Erythroblast (primary cell): ENCODE measurements around the gene SUSD3.

Experiments used
- GATA1 ChIP-seq: IDR thresholded peaks from 2 replicates; pipeline ENCODE4 v1.6.1; 2011; ENCODE audit warnings: low read depth, mild to moderate bottlenecking, control low read depth, low read length, moderate library complexity
- POLR2A ChIP-seq: IDR thresholded peaks from 2 replicates; pipeline ENCODE4 v1.6.1; 2011; ENCODE audit warnings: mild to moderate bottlenecking, low read length

- TF ChIP-seq POLR2A, result no peak
- no peak for TF ChIP-seq GATA1
These were observed 13.0 kb downstream of the SUSD3 start for GRCh38 chr9:93071464-93071863.
